GM21737 (cell line): ENCODE results near the gene PPP3CA.
"Not testable (repeated sequence)": the region's sequence is repeated elsewhere in the genome, so short reads cannot be mapped to it uniquely, and the experiment has no call there.

Experiments used
- ATAC-seq: cut with Tn5 transposase; IDR thresholded peaks from one replicate; pipeline ENCODE4 v1.9.1; 2021; ENCODE audit warnings: mild to moderate bottlenecking, moderate library complexity; ENCODE audit not compliant: unreplicated experiment

PPP3CA gene

GRCh38 chr4:101114936-101115372 is 232.4 kb downstream of the PPP3CA start:
- no peak for ATAC-seq

- ATAC-seq: peak; percentile 8
These were observed 242.8 kb downstream of the PPP3CA start for GRCh38 chr4:101104312-101105052.

GRCh38 chr4:101103381-101104142 is 243.8 kb downstream of the PPP3CA start:
- ATAC-seq: peak; percentile 81

- no peak for ATAC-seq
These were observed 245.1 kb downstream of the PPP3CA start for GRCh38 chr4:101102114-101102742.

GRCh38 chr4:101101072-101101471 is 246.3 kb downstream of the PPP3CA start:
- ATAC-seq: no peak

GRCh38 chr4:101098666-101099400 is 248.5 kb downstream of the PPP3CA start:
- no peak for ATAC-seq

- ATAC-seq: not testable (repeated sequence)
These were observed 254.7 kb downstream of the PPP3CA start for GRCh38 chr4:101092609-101093008.

GRCh38 chr4:101089168-101089567 is 258.2 kb downstream of the PPP3CA start:
- ATAC-seq: no peak

GRCh38 chr4:101086801-101087586 is 260.3 kb downstream of the PPP3CA start:
- ATAC-seq: no peak

GRCh38 chr4:101083131-101083530 is 264.2 kb downstream of the PPP3CA start:
- ATAC-seq: no peak

GRCh38 chr4:101081695-101082369 is 265.5 kb downstream of the PPP3CA start:
- no peak for ATAC-seq

- no peak for ATAC-seq
These were observed 266.2 kb downstream of the PPP3CA start for GRCh38 chr4:101081166-101081565.

- ATAC-seq: no peak
These were observed 268.4 kb downstream of the PPP3CA start for GRCh38 chr4:101078950-101079349.

- ATAC-seq: no peak
These were observed 271.3 kb downstream of the PPP3CA start for GRCh38 chr4:101076032-101076431.

GRCh38 chr4:101075536-101075935 is 271.8 kb downstream of the PPP3CA start:
- ATAC-seq: no peak

GRCh38 chr4:101074326-101074725 is 273.0 kb downstream of the PPP3CA start:
- no peak for ATAC-seq

- ATAC-seq: no peak
These were observed 276.1 kb downstream of the PPP3CA start for GRCh38 chr4:101071241-101071640.

- no peak for ATAC-seq
These were observed 279.2 kb downstream of the PPP3CA start for GRCh38 chr4:101068115-101068514.

GRCh38 chr4:101067383-101067782 is 279.9 kb downstream of the PPP3CA start:
- ATAC-seq: no peak
